Stimulated activated naive CD4-positive, alpha-beta T cell treated with Interleukin-2 at 50 U/mL for 16 hours (primary cell): ENCODE measurements around the gene PLPPR3.

ENCODE experiments used
- DNase-seq: peaks from one replicate; lab custom pipeline; 2025; lab: John Stamatoyannopoulos, UW

Gene PLPPR3, protein sequence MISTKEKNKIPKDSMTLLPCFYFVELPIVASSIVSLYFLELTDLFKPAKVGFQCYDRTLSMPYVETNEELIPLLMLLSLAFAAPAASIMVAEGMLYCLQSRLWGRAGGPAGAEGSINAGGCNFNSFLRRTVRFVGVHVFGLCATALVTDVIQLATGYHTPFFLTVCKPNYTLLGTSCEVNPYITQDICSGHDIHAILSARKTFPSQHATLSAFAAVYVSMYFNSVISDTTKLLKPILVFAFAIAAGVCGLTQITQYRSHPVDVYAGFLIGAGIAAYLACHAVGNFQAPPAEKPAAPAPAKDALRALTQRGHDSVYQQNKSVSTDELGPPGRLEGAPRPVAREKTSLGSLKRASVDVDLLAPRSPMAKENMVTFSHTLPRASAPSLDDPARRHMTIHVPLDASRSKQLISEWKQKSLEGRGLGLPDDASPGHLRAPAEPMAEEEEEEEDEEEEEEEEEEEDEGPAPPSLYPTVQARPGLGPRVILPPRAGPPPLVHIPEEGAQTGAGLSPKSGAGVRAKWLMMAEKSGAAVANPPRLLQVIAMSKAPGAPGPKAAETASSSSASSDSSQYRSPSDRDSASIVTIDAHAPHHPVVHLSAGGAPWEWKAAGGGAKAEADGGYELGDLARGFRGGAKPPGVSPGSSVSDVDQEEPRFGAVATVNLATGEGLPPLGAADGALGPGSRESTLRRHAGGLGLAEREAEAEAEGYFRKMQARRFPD

DNA sequence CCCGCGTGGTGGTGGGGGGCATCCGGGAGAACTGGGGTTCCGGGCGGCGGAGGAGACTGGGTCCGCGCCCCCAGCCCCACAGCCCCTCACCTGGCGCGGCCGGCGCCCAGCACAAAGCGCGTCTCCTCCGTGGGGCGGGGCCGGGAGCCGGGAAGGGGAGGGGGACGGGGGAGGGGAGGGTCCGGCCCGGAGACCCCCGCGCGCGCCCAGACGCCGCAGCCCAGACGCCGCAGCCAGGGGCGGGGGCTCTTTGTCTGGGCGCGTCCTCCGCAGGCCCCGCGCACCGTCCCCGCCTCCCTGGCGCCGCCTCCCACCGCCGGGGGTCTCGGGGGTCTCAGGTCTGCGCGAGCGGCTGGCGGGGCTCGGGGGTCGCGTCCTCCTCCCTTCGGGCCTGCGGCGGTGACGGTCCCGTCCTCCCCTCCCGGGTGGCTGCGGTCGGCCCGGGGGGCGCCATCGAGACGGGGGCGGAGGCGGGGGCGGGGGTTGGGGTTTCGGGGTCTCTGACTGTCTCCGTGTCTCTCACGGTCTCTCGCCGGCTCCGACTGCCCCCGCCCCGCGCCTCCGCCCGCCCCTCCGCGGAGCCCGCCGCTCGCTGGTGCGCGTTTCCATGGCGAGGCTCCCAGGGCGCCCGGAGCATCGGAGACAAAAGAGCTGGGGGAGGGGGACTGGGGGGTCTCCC lies at the start of gene PLPPR3:
PLPPR3 (minus strand) TSS at position 131 of the 679 bp plus-strand sequence. CDS start 396 bp downstream, outside the sequence.
- DNase-seq, result no peak

- DNase-seq, result no peak
Observed at GRCh38 chr19:870963-871401, 49.2 kb upstream of the PLPPR3 start.

GRCh38 chr19:870314-870713 lies 48.6 kb upstream of the PLPPR3 start:
- no peak for DNase-seq

DNA sequence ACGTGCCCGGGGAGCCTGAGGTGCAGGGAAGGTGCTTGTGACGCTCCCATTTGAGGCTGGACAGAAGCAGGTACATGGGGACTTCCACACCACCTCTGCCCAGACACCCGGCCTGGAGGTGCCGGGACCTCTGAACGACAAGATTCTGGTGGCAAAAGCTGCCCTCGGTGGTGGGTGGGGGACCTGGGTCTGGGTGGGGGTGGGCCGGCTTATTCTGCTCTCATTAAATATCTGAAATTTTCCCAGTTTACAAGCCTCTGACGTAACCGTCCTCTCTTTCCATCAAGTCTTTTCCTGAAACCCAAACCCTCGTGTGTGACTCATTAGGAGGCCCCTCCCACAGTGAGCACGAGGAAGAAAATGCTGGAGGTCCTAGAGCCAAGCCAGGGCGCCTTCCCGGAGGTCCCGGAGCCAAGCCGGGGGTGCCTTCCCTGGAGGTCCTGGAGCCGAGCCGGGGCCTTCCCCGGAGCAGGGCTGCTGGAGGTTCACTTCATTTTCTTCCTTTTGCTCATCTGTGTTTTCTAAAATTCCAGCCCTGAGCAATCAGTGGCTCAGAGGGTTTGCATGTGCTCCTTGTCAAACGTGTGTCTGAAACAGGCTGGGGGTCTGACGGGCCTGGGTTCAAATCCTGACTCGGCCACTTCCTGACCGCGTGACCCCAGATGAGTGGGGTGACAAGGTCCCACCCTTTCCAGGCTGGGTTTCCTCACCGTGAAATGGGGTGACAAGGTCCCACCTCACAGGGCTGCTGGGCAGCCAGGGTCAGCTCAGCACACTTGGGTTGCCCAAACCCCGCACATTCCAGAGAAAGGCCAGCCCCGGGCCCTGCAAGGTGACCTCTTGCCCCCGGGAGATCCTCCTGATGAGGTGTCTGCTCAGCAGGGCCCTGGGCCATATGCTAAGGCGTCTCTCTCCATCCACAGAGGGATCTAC lies 47.8 kb upstream of the PLPPR3 start:
- no peak for DNase-seq

DNA sequence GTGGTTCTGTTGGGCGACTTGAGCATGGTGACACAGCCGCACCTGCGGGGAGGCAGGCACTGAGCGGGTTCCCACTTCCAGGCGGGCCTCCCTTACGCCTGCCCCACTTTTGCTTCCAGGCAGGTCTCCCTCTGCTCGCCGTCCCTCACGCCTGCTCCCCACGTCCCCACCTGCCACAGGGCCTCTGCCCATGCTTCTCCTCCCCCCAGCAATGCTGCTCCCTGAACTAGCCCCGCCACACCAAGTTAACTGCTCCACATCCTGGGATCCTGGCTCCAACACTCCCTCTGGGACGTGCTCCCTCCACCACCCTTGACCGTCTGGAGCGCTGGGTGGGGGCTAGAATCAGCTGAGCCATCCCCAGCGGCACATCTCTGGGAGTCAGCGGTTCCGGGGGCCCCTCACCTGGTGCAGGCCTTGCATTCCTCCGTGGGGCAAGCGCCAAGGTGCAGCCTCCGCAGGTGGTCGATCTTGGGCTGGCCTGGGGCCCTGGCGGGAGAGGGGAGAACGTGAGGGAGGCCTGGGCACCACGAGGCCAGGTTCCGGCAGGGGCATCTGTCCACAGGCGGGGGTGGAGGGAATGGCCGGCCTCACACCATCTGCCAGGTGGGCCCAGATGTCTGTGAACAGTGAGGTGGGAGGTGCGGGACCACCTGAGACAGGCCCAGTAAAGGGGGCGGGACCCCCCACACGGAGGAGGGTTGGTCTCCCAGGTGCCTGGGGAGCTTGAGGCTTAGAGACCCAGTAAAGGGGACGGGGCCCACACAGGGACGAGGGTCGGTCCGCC lies 46.9 kb upstream of the PLPPR3 start:
- DNase-seq, result no peak

- no peak for DNase-seq
Observed at GRCh38 chr19:867855-868457, 46.2 kb upstream of the PLPPR3 start.

DNA sequence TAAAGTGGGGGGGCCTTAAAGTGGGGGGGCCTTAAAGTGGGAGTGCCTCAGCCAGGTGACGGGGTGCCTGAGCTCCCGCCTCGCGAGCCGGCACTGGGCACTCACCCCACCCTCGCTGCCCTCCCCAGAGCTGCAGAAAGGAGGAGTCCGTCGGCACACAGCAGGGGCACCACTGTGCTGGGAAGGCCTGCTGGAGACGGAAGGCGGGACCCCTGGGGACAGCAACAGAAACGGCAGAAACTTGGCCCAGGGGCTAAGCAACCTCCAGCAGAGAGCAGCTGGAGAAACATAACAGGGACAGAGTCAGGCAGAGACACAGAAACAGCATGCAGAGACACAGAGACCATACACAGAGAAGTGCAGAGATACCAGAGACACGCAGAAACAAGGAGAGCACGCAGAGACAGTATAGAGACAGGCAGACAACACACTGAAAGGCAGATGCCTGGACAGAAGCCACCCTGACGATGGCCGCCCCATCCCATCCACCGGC lies 45.6 kb upstream of the PLPPR3 start:
- no peak for DNase-seq

DNA sequence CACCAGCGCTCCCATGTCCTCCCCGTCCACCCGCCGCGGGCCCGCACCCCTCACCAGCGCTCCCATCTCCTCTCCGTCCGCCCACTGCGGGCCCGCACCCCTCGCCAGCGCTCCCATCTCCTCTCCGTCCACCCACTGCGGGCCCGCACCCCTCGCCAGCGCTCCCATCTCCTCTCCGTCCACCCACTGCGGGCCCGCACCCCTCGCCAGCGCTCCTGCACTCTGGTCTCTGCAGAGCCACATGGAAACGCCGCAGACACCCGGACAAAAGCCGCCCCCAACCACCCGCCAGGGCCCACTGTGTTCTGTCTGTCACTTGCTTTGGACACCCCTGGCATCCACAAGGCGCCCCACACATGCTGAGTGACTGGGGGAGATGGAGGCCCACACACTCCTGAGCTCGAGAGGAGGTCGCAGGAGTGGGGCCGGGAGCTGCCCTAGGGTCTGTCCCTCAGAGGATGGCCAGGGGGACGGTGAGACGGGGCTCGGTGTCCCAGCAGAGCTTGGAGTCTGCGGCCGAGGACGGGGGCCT lies 45.1 kb upstream of the PLPPR3 start:
- no peak for DNase-seq

- no peak for DNase-seq
Observed at GRCh38 chr19:863315-863620, 41.5 kb upstream of the PLPPR3 start.

DNA sequence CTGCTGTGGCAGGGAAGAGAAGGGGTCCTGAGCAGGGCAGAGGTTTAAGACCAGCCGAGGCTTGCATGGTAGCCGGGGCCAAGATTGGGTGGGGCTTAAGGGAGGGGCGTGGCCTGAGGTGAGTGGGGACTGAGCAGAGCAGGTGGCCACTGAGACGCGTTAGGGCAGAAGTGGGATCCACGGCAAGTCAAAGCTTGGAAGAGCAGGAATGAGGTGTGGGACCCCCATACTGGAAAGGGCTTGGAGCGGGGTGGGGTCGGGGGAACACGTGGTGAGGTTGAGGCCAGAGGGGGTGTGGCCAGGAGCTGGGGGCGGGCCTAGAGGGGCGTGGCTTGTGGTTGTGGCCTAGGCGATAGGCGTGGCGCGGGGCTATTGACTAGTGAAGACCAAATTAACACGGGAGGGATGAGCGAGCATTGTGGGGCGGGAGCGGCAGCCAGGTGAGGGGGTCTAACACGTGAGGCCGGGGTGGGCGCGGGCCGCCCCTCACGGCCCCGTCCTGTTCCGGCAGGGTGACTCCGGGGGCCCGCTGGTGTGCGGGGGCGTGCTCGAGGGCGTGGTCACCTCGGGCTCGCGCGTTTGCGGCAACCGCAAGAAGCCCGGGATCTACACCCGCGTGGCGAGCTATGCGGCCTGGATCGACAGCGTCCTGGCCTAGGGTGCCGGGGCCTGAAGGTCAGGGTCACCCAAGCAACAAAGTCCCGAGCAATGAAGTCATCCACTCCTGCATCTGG lies 41.0 kb upstream of the PLPPR3 start:
- peak; percentile 72 for DNase-seq

GRCh38 chr19:861756-862580 lies 40.2 kb upstream of the PLPPR3 start:
- peak; percentile 58 for DNase-seq

DNA sequence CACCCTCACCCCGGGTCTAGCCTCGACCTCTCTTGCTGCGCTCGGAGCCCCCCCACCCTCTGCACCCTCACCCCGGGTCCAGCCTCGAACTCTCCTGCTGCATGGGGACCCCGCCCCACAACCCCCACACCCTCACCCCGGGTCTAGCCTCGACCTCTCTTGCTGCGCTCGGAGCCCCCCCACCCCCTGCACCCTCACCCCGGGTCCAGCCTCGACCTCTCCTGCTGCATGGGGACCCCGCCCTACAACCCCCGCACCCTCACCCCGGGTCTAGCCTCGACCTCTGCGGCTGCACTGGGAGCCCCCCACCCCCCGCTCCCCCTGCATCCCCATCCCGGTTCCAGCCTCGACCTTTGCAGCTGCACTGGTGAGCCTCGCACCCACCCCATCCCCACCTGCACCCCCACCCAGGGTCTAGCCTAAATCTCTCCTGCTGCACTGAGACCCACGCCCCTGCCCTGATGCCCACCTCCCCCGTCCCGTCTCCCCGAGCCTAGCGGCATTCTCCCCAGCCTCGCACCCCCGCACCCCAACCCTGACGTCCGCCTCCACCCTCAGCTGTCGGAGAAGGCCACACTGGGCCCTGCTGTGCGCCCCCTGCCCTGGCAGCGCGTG lies 39.5 kb upstream of the PLPPR3 start:
- no peak for DNase-seq

- no peak for DNase-seq
Observed at GRCh38 chr19:858868-859843, 37.4 kb upstream of the PLPPR3 start, which contains the start of gene CFD. Gene CFD, plus strand, starts transcription at chr19:859664. Its CDS starts 26 bp downstream, at chr19:859690.

DNA sequence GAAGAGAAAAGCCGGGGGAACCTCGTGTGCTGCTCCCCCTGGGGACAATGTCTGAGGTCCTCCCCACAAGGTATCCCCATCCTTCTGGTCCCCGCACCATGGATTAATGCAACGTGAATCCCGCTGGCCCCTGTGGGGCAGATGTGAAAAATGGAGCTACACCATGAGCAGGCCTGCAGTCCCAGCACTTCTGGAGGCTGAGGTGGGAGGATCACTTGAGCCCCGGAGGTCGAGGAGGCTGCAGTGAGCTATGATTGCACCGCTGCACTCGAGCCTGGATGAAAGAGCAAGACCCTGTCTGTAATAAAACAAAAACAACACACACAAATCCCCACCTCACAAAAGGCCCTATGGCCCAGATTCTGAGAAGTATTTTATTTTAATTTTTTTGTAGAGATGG lies 36.5 kb upstream of the PLPPR3 start:
- DNase-seq, result no peak

GRCh38 chr19:855566-856120 lies 33.9 kb upstream of the PLPPR3 start:
- DNase-seq, result no peak

GRCh38 chr19:855142-855541 lies 33.4 kb upstream of the PLPPR3 start:
- DNase-seq, result no peak
